Activated T-cell treated with anti-CD3 and anti-CD28 coated beads for 48 hours (primary cell): ENCODE results near the gene C11orf86.

ENCODE experiments used
- DNase-seq: peaks from one replicate; pipeline ENCODE4 v3.0.0-alpha.2; 2020; ENCODE audit warnings: low read depth

C11orf86 gene

GRCh38 chr11:67024966-67025365, 49.9 kb downstream of the C11orf86 start:
- DNase-seq = no peak

GRCh38 chr11:67025750-67026149, 50.6 kb downstream of the C11orf86 start:
- DNase-seq = no peak
